HepG2 (cell line): ENCODE measurements around the gene CPNE8. TPM values are rescaled to one million over a fixed set of nuclear protein-coding genes. Genes with fewer than 3 reads are reported as not detected.

Experiments used
- AHDC1 ChIP-seq: sonication (generic); formaldehyde crosslinking; IDR thresholded peaks from 2 replicates; pipeline ENCODE4 v1.5.1; 2020; ENCODE audit warnings: mild to moderate bottlenecking, missing genetic modification reagents, borderline replicate concordance
- ATF1 ChIP-seq: IDR thresholded peaks from 2 replicates; pipeline ENCODE4 v1.6.1; 2016; ENCODE audit warnings: mild to moderate bottlenecking, control low read depth
- CEBPB ChIP-seq: IDR thresholded peaks from 2 replicates; pipeline ENCODE4 v1.6.1; 2011; ENCODE audit warnings: low read depth, low read length, improper control_type of control experiment, borderline replicate concordance
- CREB1 ChIP-seq, 2 experiments: fragments of 450-650 bp in 1 of 2; IDR thresholded peaks; 2 replicates each; pipeline ENCODE4 v1.6.1; 2016 to 2017; ENCODE audit warnings: control low read depth in 1 of 2, mild to moderate bottlenecking in 1 of 2, missing compliant biosample characterization in 1 of 2, missing genetic modification characterization in 1 of 2
- DMAP1 ChIP-seq: IDR thresholded peaks from 2 replicates; pipeline ENCODE4 v1.6.1; 2016
- ETV5 ChIP-seq: IDR thresholded peaks from 2 replicates; pipeline ENCODE4 v1.6.1; 2018; ENCODE audit warnings: missing biosample characterization, missing genetic modification reagents, inconsistent platforms, borderline replicate concordance
- GATAD2A ChIP-seq: IDR thresholded peaks from 2 replicates; pipeline ENCODE4 v1.6.1; 2016
- HDAC1 ChIP-seq: sonication (generic); formaldehyde crosslinking; IDR thresholded peaks from 2 replicates; pipeline ENCODE4 v1.5.1; 2020; ENCODE audit warnings: mild to moderate bottlenecking, missing genetic modification reagents
- HHEX ChIP-seq: IDR thresholded peaks from 2 replicates; pipeline ENCODE4 v1.6.1; 2016; ENCODE audit warnings: control low read depth
- HOXA3 ChIP-seq: sonication (generic); formaldehyde crosslinking; IDR thresholded peaks from 2 replicates; pipeline ENCODE4 v1.5.0; 2020; ENCODE audit warnings: missing genetic modification reagents
- KDM1A ChIP-seq: IDR thresholded peaks from 2 replicates; pipeline ENCODE4 v1.6.1; 2016; ENCODE audit warnings: missing compliant biosample characterization
- NPAS2 ChIP-seq: sonication (generic); formaldehyde crosslinking; IDR thresholded peaks from 2 replicates; pipeline ENCODE4 v1.8.0; 2022; ENCODE audit warnings: mild to moderate bottlenecking, missing genetic modification reagents, borderline replicate concordance
- REST ChIP-seq, 2 experiments: IDR thresholded peaks; 2 replicates each; pipeline ENCODE4 v1.6.1; 2011 to 2012; ENCODE audit warnings: low read length in 2 of 2, borderline replicate concordance in 1 of 2, low read depth in 1 of 2, mild to moderate bottlenecking in 1 of 2, moderate library complexity in 1 of 2
- ZNF12 ChIP-seq: sonication (generic); formaldehyde crosslinking; IDR thresholded peaks from 2 replicates; pipeline ENCODE4 v1.5.0; 2020; ENCODE audit warnings: missing genetic modification reagents
- ZNF607 ChIP-seq: sonication (generic); formaldehyde crosslinking; IDR thresholded peaks from 2 replicates; pipeline ENCODE4 v1.5.1; 2020; ENCODE audit warnings: missing genetic modification reagents, mild to moderate bottlenecking, borderline replicate concordance
- ZSCAN5A ChIP-seq: sonication (generic); formaldehyde crosslinking; IDR thresholded peaks from 2 replicates; pipeline ENCODE4 v1.8.0; 2022; ENCODE audit warnings: mild to moderate bottlenecking, missing genetic modification reagents, borderline replicate concordance
- polyA plus RNA-seq, 8 experiments: library from polyadenylated mRNA; depleted of rRNA in 3 of 8; stranded (reverse) in 7 of 8; unstranded in 1 of 8; fragments of >200 nt; fragmentation: Illumina TruSeq in 4 of 8; extraction: Trizol in 4 of 8; gene quantifications; 2 replicates each; pipeline versions ENCODE4 v1.2.1 to v1.2.3, GENCODE V29; 2011 to 2016; ENCODE audit warnings: low read depth in 4 of 8, missing spikeins in 1 of 8, mixed read lengths in 1 of 8; ENCODE audit not compliant: insufficient read depth in 1 of 8
- total RNA-seq, 5 experiments: library from RNA; depleted of rRNA; stranded (reverse); fragments of >200 nt; fragmentation: Illumina TruSeq; extraction: Trizol; gene quantifications; 2 replicates each; pipeline ENCODE4 v1.2.3, GENCODE V29; 2016; ENCODE audit warnings: low read depth in 1 of 5
- TF ChIP-seq, protein P1 (sequence below): IDR thresholded peaks from 2 replicates; pipeline ENCODE4 v1.6.1; 2016; ENCODE audit warnings: low read depth, borderline replicate concordance

The CPNE8 gene
- total and polyA plus RNA-seq, 2 of the 13 experiments (the other 11 are each of a cell fraction or from before 2014, with no cell fraction given): 2.4 to 2.7 TPM

- TF ChIP-seq CEBPB: peak; percentile 69; the same call in 1 of the 2 replicates
- peak; percentile 98 for TF ChIP-seq GATAD2A
- peak; percentile 45; the same call in 1 of the 2 replicates for TF ChIP-seq HOXA3 (CRISPR knock-in tag)
- TF ChIP-seq ATF1 (CRISPR knock-in tag): peak; percentile 59
- no peak for TF ChIP-seq NPAS2 (CRISPR knock-in tag)
- TF ChIP-seq ZNF12 (CRISPR knock-in tag): peak; percentile 61; the same call in 1 of the 2 replicates
- TF ChIP-seq AHDC1: peak; percentile 98
- TF ChIP-seq ZNF607 (CRISPR knock-in tag): 0 out of 2 replicates have a peak, but pooled peaks have one; percentile 32
- TF ChIP-seq, protein P1, sequence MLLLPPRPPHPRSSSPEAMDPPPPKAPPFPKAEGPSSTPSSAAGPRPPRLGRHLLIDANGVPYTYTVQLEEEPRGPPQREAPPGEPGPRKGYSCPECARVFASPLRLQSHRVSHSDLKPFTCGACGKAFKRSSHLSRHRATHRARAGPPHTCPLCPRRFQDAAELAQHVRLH (CRISPR knock-in tag): 0 out of 2 replicates have a peak, but pooled peaks have one; percentile 37
- TF ChIP-seq ZSCAN5A (CRISPR knock-in tag): 0 out of 2 replicates have a peak, but pooled peaks have one; percentile 44
- TF ChIP-seq REST (IDR thresholded peaks at IDR 0.05; ENCODE audit: borderline replicate concordance in 1 of 2, low read depth in 1 of 2, low read length in 2 of 2): no peak
- peak; percentile 51; the same call in 1 of the 2 replicates for TF ChIP-seq DMAP1 (CRISPR knock-in tag)
- peak; percentile 46; the same call in 1 of the 2 replicates for TF ChIP-seq KDM1A (CRISPR knock-in tag)
- TF ChIP-seq HHEX (CRISPR knock-in tag): peak; percentile 85
- peak; percentile 81 for TF ChIP-seq HDAC1 (CRISPR knock-in tag)
- TF ChIP-seq CREB1 (IDR thresholded peaks at IDR 0.05): no peak
- peak; percentile 64 for TF ChIP-seq CREB1 (CRISPR knock-in tag; IDR thresholded peaks at IDR 0.05)
- TF ChIP-seq ETV5 (CRISPR knock-in tag): peak; percentile 52; the same call in 1 of the 2 replicates
Observed at GRCh38 chr12:38892087-38892786, 13.2 kb downstream of the CPNE8 start (continued).
